Suprapubic skin (tissue), 3 donors: ENCODE results near the gene NUCB1.

Experiments used
- EP300 ChIP-seq: sonication (generic); formaldehyde crosslinking; IDR thresholded peaks from one replicate; pipeline ENCODE4 v1.6.1; 2017; ENCODE audit warnings: antibody characterized with exemption
- POLR2A ChIP-seq, 2 donors: fragments of 450-650 bp; IDR thresholded peaks; one replicate each; pipeline ENCODE4 v1.6.1; 2017; ENCODE audit warnings: antibody characterized with exemption in 2 of 2, mild to moderate bottlenecking in 2 of 2, moderate library complexity in 2 of 2
- TF ChIP-seq, protein P1 (sequence below), 2 donors: fragments of 200-600 bp in 1 of 2; fragments of 450-650 bp in 1 of 2; sonication (generic) in 1 of 2; IDR thresholded peaks; one replicate each; pipeline ENCODE4 v1.5.1; 2016 to 2019; ENCODE audit warnings: antibody characterized with exemption in 2 of 2, mild to moderate bottlenecking in 1 of 2, moderate library complexity in 1 of 2

DNA sequence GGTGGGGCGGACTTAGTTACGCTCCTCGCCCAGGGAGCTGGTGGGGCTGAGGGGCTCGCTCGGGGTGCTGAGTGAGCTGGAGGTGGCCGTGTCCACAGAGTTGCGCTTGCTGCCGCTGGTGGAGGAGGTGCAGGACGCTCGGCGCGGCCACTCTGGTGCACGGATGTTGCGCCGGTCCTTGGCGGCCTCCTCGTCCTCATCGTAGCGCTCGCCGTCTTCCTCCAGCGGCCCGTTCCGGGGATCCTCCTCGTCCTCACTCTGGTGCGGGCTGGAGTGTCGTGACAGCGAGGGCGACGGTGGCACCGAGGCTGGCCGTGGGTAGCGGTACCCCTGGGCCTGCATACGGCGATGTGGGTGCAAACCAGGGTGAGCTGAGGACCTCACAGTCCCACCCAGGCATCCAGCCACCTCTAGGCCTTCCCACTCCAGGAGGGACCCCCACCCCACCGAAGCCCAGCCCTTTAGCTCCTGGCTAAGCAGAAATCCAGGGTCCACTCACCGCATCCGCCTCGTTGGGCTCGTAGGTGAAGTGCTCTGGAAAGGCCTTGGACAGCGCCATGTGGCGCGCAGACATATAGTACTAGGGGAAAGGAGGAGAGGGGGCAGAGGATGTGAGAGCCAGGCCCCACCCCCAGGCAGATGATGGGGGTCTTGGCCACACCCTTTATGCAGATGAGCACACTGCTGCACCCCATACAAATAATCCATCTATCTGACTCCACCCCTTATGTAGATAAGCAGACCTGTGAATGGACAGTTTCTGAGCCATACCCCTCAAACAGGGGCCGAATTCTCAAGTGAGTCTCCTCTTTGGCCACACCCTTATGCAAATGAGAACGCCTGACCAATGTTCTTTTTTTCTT lies 69.4 kb downstream of the NUCB1 start:
- TF ChIP-seq, protein P1, sequence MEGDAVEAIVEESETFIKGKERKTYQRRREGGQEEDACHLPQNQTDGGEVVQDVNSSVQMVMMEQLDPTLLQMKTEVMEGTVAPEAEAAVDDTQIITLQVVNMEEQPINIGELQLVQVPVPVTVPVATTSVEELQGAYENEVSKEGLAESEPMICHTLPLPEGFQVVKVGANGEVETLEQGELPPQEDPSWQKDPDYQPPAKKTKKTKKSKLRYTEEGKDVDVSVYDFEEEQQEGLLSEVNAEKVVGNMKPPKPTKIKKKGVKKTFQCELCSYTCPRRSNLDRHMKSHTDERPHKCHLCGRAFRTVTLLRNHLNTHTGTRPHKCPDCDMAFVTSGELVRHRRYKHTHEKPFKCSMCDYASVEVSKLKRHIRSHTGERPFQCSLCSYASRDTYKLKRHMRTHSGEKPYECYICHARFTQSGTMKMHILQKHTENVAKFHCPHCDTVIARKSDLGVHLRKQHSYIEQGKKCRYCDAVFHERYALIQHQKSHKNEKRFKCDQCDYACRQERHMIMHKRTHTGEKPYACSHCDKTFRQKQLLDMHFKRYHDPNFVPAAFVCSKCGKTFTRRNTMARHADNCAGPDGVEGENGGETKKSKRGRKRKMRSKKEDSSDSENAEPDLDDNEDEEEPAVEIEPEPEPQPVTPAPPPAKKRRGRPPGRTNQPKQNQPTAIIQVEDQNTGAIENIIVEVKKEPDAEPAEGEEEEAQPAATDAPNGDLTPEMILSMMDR (IDR thresholded peaks at IDR 0.05): no peak
- TF ChIP-seq EP300: no peak
- TF ChIP-seq POLR2A (IDR thresholded peaks at IDR 0.05): no peak
